ENCODE measurements around the gene CHD2. TPM values are rescaled to one million over a fixed set of nuclear protein-coding genes. Genes with fewer than 3 reads are reported as not detected.
"Not testable (repeated sequence)": the region's sequence is repeated elsewhere in the genome, so short reads cannot be mapped to it uniquely, and the experiment has no call there.

CHD2 gene
- total RNA-seq, 1 experiment from 2014 or later, result 129 TPM

DNA sequence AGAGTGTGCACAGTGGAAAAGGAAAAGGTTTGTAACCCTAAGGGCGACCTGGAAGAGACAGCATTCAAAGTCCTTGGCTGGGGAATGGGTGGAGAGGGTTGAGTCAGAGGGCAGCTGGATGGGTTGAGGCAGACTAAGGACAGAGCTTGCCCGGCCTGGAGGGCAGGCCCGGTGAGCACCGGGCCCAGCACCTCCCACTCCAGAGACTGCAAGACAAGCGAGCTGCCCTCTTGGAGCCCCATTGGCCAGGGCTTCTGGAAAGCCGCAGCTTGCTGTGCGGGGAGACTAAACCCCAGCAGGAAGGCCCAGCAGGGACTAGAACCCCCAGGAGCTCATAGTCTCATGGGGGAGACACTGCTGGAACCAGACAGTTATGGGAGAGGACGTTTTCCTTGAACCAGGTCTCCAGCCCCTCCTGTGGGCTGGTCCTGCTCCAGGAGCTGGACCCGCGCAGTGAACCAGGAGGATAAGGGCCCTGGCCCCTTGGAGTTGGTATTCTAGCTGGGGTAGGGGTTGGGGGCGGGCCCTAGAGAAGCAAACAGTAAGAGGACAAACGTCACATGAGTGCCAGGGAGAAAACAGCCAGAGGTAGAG, 129.8 kb downstream of the CHD2 start:
- H3K27ac Mint-ChIP-seq (ENCODE audit: low read depth, unreplicated experiment), result peak overlapping the region; percentile 95
- H3K27me3 Mint-ChIP-seq (ENCODE audit: insufficient read depth, unreplicated experiment), result no peaks in the 10 kb centered on the region
- peaks cover 64% of the 10 kb centered on the region for H3K36me3 Mint-ChIP-seq (ENCODE audit: insufficient read depth, unreplicated experiment)
- intact Hi-C loops (cut with micrococcal nuclease), result loop anchor here (1.0 to 10.0 kb wide), 6 partner anchors 59 to 1205 kb away; partner anchors contain the start of genes MCTP2 and RGMA
- H3K9me3 Mint-ChIP-seq (ENCODE audit: unreplicated experiment), result no peaks in the 10 kb centered on the region
- TF ChIP-seq, protein P1, sequence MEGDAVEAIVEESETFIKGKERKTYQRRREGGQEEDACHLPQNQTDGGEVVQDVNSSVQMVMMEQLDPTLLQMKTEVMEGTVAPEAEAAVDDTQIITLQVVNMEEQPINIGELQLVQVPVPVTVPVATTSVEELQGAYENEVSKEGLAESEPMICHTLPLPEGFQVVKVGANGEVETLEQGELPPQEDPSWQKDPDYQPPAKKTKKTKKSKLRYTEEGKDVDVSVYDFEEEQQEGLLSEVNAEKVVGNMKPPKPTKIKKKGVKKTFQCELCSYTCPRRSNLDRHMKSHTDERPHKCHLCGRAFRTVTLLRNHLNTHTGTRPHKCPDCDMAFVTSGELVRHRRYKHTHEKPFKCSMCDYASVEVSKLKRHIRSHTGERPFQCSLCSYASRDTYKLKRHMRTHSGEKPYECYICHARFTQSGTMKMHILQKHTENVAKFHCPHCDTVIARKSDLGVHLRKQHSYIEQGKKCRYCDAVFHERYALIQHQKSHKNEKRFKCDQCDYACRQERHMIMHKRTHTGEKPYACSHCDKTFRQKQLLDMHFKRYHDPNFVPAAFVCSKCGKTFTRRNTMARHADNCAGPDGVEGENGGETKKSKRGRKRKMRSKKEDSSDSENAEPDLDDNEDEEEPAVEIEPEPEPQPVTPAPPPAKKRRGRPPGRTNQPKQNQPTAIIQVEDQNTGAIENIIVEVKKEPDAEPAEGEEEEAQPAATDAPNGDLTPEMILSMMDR (IDR thresholded peaks at IDR 0.05; ENCODE audit: unreplicated experiment), result no peak
- ChIA-PET POLR2A (interaction anchor here (0.7 to 3.3 kb wide), 8 partner anchors 12 to 1090 kb away, joined by 3 to 17 read pairs (median 4); no protein-coding TSS in a partner anchor), CTCF (interaction anchor here (0.5 to 9.8 kb wide), 48 partner anchors 7 to 1400 kb away, joined by 3 to 117 read pairs (median 4); partner anchors contain the start of gene RGMA)
- H3K4me3 Mint-ChIP-seq (ENCODE audit: unreplicated experiment), result peak overlapping the region; percentile 44
- H3K4me1 Mint-ChIP-seq (ENCODE audit: insufficient read depth, unreplicated experiment), result peaks cover 38% of the 10 kb centered on the region
- DNase-seq (ENCODE audit: unreplicated experiment), result peak; percentile 78
- no TSS peak for BruUV-seq (replicated peaks)

DNA sequence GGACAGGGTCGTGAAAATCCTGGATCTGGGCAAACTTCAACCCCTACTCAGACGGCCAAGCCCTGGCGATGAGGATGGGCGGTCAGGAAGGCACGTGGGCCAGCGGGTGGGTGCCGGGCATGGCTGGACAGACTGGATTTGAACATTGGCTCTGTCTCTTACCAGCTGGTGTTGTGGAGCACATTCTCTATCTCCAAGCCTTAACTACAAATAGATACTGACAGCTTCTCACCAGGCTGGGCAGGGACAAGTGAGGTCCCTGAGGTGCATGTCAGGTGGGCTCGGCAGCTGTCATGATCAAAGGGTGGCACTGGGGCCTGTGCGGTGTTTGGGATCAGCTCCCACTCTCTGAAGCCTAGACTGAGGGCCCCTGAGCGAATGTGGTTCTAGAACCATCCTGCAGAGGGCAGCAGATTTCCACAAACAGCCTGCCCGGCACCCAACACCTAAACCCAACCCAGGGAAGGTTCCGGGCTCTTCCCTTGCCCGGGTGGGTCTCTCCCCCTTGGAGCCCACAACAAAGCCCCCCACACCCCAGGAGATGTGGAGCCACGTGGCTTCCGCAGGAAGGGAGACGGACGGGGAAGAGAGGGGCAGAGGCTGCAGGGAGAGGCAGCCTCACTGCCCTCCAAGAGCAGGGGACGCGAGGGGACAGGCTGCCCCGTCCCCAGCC, 130.4 kb downstream of the CHD2 start:
- POLR2A ChIA-PET, result interaction anchor here (0.7 to 3.3 kb wide), 4 partner anchors 24 to 1089 kb away, joined by 3 to 17 read pairs (median 4); no protein-coding TSS in a partner anchor
- no TSS peak for BruUV-seq (replicated peaks)
- H3K27me3 Mint-ChIP-seq (ENCODE audit: insufficient read depth, unreplicated experiment), result no peaks in the 10 kb centered on the region
- no peaks in the 10 kb centered on the region for H3K9me3 Mint-ChIP-seq (ENCODE audit: unreplicated experiment)
- H3K27ac Mint-ChIP-seq (ENCODE audit: low read depth, unreplicated experiment), result peak overlapping the region; percentile 95
- intact Hi-C loops (cut with micrococcal nuclease), result loop anchor here (1.0 to 2.0 kb wide), 4 partner anchors 58 to 1090 kb away; partner anchors contain the start of gene RGMA
- peaks cover 38% of the 10 kb centered on the region for H3K4me1 Mint-ChIP-seq (ENCODE audit: insufficient read depth, unreplicated experiment)
- peaks cover 57% of the 10 kb centered on the region for H3K36me3 Mint-ChIP-seq (ENCODE audit: insufficient read depth, unreplicated experiment)
- CTCF ChIA-PET, result interaction anchor here (0.5 to 9.8 kb wide), 41 partner anchors 10 to 1399 kb away, joined by 3 to 117 read pairs (median 4); partner anchors contain the start of gene RGMA
- peak; percentile 81 for DNase-seq (ENCODE audit: unreplicated experiment)
- peak overlapping the region; percentile 44 for H3K4me3 Mint-ChIP-seq (ENCODE audit: unreplicated experiment)
- TF ChIP-seq, protein P1 (IDR thresholded peaks at IDR 0.05; ENCODE audit: unreplicated experiment), result peak; percentile 86

DNA sequence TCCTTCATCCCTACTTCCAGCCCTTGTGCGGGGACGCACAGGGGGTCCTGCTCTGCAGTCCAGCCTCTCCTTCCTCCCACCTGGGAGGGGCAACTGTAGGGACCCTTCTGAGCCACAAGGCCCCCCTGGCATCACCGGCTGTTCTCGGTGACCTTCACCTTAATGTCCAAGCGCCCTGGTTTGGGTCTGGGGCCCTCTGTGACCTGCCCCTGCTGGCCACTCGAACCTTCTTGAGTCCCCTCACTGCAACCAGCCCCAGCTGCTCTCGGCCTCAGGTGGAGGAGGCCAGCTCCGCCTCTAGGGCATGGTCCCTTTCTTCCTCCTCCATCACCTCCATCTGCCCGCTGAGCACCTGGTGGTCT, 131.0 kb downstream of the CHD2 start:
- H3K4me3 Mint-ChIP-seq (ENCODE audit: unreplicated experiment), result no peak overlapping the region
- no peak for DNase-seq (ENCODE audit: unreplicated experiment)
- CTCF ChIA-PET, result interaction anchor here (0.5 to 9.8 kb wide), 14 partner anchors 10 to 1096 kb away, joined by 3 to 117 read pairs (median 6); partner anchors contain the start of gene RGMA
- H3K9me3 Mint-ChIP-seq (ENCODE audit: unreplicated experiment), result no peaks in the 10 kb centered on the region
- peaks cover 52% of the 10 kb centered on the region for H3K36me3 Mint-ChIP-seq (ENCODE audit: insufficient read depth, unreplicated experiment)
- TF ChIP-seq, protein P1 (IDR thresholded peaks at IDR 0.05; ENCODE audit: unreplicated experiment), result no peak
- H3K27me3 Mint-ChIP-seq (ENCODE audit: insufficient read depth, unreplicated experiment), result no peaks in the 10 kb centered on the region
- BruUV-seq (replicated peaks), result no TSS peak
- intact Hi-C loops (cut with micrococcal nuclease), result loop anchor here (2.0 kb wide), 2 partner anchors 58 to 944 kb away; partner anchors contain the start of gene RGMA
- POLR2A ChIA-PET, result interaction anchor here (0.6 kb wide), 1 partner anchor 1086 kb away, joined by 3 read pairs; no protein-coding TSS in a partner anchor
- H3K4me1 Mint-ChIP-seq (ENCODE audit: insufficient read depth, unreplicated experiment), result peaks cover 37% of the 10 kb centered on the region
- no peak overlapping the region for H3K27ac Mint-ChIP-seq (ENCODE audit: low read depth, unreplicated experiment)

DNA sequence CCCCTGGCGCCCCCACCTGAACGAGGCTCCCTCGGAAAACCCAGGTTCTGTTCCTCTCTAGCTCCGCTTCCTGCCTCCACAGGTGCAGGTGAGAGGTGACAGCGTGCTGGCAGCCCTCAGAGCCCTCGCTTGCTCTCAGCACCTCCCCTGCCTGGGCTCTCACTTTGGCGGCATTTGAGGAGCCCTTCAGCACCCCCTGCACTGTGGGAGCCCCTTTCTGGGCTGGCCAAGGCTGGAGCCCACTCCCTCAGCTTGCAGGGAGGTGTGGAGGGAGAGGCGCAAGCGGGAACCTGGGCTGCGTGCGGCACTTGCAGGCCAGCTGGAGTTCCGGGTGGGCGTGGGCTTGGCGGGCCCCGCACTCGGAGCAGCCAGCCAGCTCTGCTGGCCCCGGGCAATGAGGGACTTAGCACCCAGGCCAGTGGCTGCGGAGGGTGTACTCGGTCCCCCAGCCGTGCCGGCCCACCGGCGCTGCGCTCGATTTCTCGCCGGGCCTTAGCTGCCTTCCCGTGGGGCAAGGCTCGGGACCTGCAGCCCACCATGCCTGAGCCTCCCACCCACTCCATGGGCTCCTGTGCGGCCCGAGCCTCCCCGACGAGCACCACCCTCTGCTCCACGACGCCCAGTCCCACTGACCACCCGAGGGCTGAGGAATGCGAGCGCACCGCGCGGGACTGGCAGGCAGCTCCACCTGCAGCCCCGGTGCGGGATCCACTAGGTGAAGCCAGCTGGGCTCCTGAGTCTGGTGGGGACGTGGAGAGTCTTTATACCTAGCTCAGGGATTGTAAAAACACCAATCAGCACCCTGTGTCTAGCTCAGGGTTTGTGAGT, 131.6 kb downstream of the CHD2 start:
- BruUV-seq (replicated peaks); H3K27me3 Mint-ChIP-seq (ENCODE audit: insufficient read depth, unreplicated experiment); H3K9me3 Mint-ChIP-seq (ENCODE audit: unreplicated experiment); H3K27ac Mint-ChIP-seq (ENCODE audit: low read depth, unreplicated experiment); DNase-seq (ENCODE audit: unreplicated experiment); H3K4me3 Mint-ChIP-seq (ENCODE audit: unreplicated experiment): not testable (repeated sequence)
- peaks cover 45% of the 10 kb centered on the region for H3K36me3 Mint-ChIP-seq (ENCODE audit: insufficient read depth, unreplicated experiment)
- H3K4me1 Mint-ChIP-seq (ENCODE audit: insufficient read depth, unreplicated experiment), result peaks cover 32% of the 10 kb centered on the region
- intact Hi-C loops (cut with micrococcal nuclease), result loop anchor here (2.0 kb wide), 2 partner anchors 57 to 943 kb away; partner anchors contain the start of gene RGMA
- ChIA-PET POLR2A (interaction anchor here (0.6 kb wide), 1 partner anchor 1086 kb away, joined by 3 read pairs; no protein-coding TSS in a partner anchor), CTCF (interaction anchor here (0.5 to 9.8 kb wide), 16 partner anchors 9 to 1101 kb away, joined by 3 to 117 read pairs (median 4); partner anchors contain the start of gene RGMA)

DNA sequence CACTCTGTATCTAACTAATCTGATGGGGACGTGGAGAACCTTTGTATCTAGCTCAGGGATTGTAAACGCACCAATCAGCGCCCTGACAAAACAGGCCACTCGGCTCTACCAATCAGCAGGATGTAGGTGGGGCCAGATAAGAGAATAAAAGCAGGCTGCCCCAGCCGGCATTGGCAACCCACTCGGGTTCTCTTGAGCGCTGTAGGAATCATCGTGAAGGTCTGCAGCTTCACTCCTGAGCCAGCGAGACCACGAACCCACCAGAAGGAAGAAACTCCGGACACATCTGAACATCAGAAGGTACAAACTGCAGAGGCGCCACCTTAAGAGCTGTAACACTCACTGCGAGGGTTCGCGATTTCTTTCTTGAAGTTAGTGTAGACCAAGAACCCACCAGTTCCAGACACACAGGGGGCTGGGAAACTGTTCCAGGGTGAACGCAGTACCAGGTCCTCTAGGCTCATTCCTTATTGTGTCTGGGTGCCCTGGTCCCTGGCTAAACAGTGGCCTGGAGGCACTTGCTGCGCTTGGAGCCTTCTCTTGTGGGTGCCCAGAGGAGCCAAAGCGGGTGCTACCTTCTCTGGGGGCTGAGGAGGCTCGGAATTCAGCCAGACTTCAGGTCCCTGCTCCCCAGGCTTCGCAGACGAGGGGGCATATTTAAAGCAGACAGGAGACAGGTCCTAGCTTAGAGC, 132.5 kb downstream of the CHD2 start:
- H3K9me3 Mint-ChIP-seq (ENCODE audit: unreplicated experiment); H3K27ac Mint-ChIP-seq (ENCODE audit: low read depth, unreplicated experiment); intact Hi-C loops (cut with micrococcal nuclease); H3K4me3 Mint-ChIP-seq (ENCODE audit: unreplicated experiment); H3K27me3 Mint-ChIP-seq (ENCODE audit: insufficient read depth, unreplicated experiment); BruUV-seq (replicated peaks); DNase-seq (ENCODE audit: unreplicated experiment): not testable (repeated sequence)
- ChIA-PET CTCF (interaction anchor here (0.5 to 9.8 kb wide), 16 partner anchors 12 to 1131 kb away, joined by 3 to 117 read pairs (median 3); no protein-coding TSS in a partner anchor), POLR2A (interaction anchor here (0.9 kb wide), 1 partner anchor 1087 kb away, joined by 3 read pairs; no protein-coding TSS in a partner anchor)
- Mint-ChIP-seq H3K36me3 (ENCODE audit: insufficient read depth, unreplicated experiment) (peaks cover 36% of the 10 kb centered on the region), H3K4me1 (ENCODE audit: insufficient read depth, unreplicated experiment) (peaks cover 36% of the 10 kb centered on the region)

Measured in MCF 10A (cell line).